GM08714 (cell line): Measurements from ENCODE around the gene ADGRL3.
"Not testable (repeated sequence)": the region's sequence is repeated elsewhere in the genome, so short reads cannot be mapped to it uniquely, and the experiment has no call there.

Source experiments
- H3K4me3 ChIP-seq: fragments of 200-500 bp; sonication (Bioruptor generic); 2 replicates; pipeline ENCODE4 v1.5.1; 2014; ENCODE audit warnings: mild to moderate bottlenecking, low read length, inconsistent platforms
- ZNF274 ChIP-seq: IDR thresholded peaks from 2 replicates; pipeline ENCODE4 v1.6.1; 2012; ENCODE audit warnings: mild to moderate bottlenecking, low read depth, low read length

The ADGRL3 gene

GRCh38 chr4:61332693-61333092, 132.6 kb downstream of the ADGRL3 start:
- TF ChIP-seq ZNF274 = no peak

GRCh38 chr4:61333490-61333889, 133.4 kb downstream of the ADGRL3 start:
- H3K4me3 ChIP-seq = no peak overlapping the region
- no peak for TF ChIP-seq ZNF274

More at GRCh38 chr4:61332693-61333092, 132.6 kb downstream of the ADGRL3 start:
- no peak overlapping the region for H3K4me3 ChIP-seq

- TF ChIP-seq ZNF274 = no peak
- no peak overlapping the region for H3K4me3 ChIP-seq
Measured at GRCh38 chr4:61335241-61335763, 135.2 kb downstream of the ADGRL3 start.

GRCh38 chr4:61336488-61336887, 136.4 kb downstream of the ADGRL3 start:
- no peak overlapping the region for H3K4me3 ChIP-seq
- TF ChIP-seq ZNF274 = no peak

GRCh38 chr4:61336916-61337315, 136.8 kb downstream of the ADGRL3 start:
- H3K4me3 ChIP-seq = no peak overlapping the region

GRCh38 chr4:61342061-61342460, 141.9 kb downstream of the ADGRL3 start:
- no peak overlapping the region for H3K4me3 ChIP-seq
- TF ChIP-seq ZNF274 = no peak

More at GRCh38 chr4:61336916-61337315, 136.8 kb downstream of the ADGRL3 start:
- TF ChIP-seq ZNF274 = no peak

- no peak for TF ChIP-seq ZNF274
- no peak overlapping the region for H3K4me3 ChIP-seq
Measured at GRCh38 chr4:61350932-61351331, 150.8 kb downstream of the ADGRL3 start.

- no peak for TF ChIP-seq ZNF274
Measured at GRCh38 chr4:61356696-61357095, 156.6 kb downstream of the ADGRL3 start.

GRCh38 chr4:61359301-61359700, 159.2 kb downstream of the ADGRL3 start:
- H3K4me3 ChIP-seq = no peak overlapping the region
- TF ChIP-seq ZNF274 = no peak

More at GRCh38 chr4:61356696-61357095, 156.6 kb downstream of the ADGRL3 start:
- no peak overlapping the region for H3K4me3 ChIP-seq

GRCh38 chr4:61372817-61373216, 172.7 kb downstream of the ADGRL3 start:
- not testable (repeated sequence) for H3K4me3 ChIP-seq

- H3K4me3 ChIP-seq = no peak overlapping the region
- TF ChIP-seq ZNF274 = no peak
Measured at GRCh38 chr4:61373901-61374440, 173.8 kb downstream of the ADGRL3 start.

- H3K4me3 ChIP-seq = no peak overlapping the region
- no peak for TF ChIP-seq ZNF274
Measured at GRCh38 chr4:61374447-61374891, 174.3 kb downstream of the ADGRL3 start.

- no peak overlapping the region for H3K4me3 ChIP-seq
- no peak for TF ChIP-seq ZNF274
Measured at GRCh38 chr4:61375301-61375700, 175.2 kb downstream of the ADGRL3 start.

GRCh38 chr4:61376301-61376700, 176.2 kb downstream of the ADGRL3 start:
- no peak for TF ChIP-seq ZNF274
- no peak overlapping the region for H3K4me3 ChIP-seq

- TF ChIP-seq ZNF274 = no peak
- H3K4me3 ChIP-seq = no peak overlapping the region
Measured at GRCh38 chr4:61379406-61379805, 179.3 kb downstream of the ADGRL3 start.

- no peak for TF ChIP-seq ZNF274
- no peak overlapping the region for H3K4me3 ChIP-seq
Measured at GRCh38 chr4:61380865-61381264, 180.7 kb downstream of the ADGRL3 start.
